Esophagus muscularis mucosa (tissue), 4 donors: ENCODE data around the gene MSL3. TPM values are rescaled to one million over a fixed set of nuclear protein-coding genes. Genes with fewer than 3 reads are reported as not detected.
A peak's percentile ranks its signal among the peaks of the same experiment; 100 is the strongest.

Experiments used
- DNase-seq: peaks from one replicate; pipeline ENCODE4 v3.0.0-alpha.2; 2017; ENCODE audit errors: extremely low spot score
- H3K27ac ChIP-seq, 4 donors: fragments of 200-600 bp; sonication (generic); replicated peaks in 1 of 4; 1 replicate in 3 of 4; 2 replicates in 1 of 4; pipeline ENCODE4 v1.5.1; 2016 to 2019; ENCODE audit warnings: mild to moderate bottlenecking in 1 of 4
- H3K27me3 ChIP-seq, 4 donors: fragments of 200-600 bp; sonication (generic); one replicate each; pipeline versions ENCODE4 v1.5.1 to v1.6.0; 2016 to 2019
- H3K36me3 ChIP-seq, 4 donors: fragments of 200-600 bp; sonication (generic); one replicate each; pipeline ENCODE4 v1.5.1; 2016 to 2019
- H3K4me1 ChIP-seq, 4 donors: fragments of 200-600 bp; sonication (generic); one replicate each; pipeline ENCODE4 v1.5.1; 2016 to 2019
- H3K4me3 ChIP-seq, 4 donors: fragments of 200-600 bp; sonication (generic); 1 replicate in 2 of 4; 2 replicates in 2 of 4; pipeline ENCODE4 v1.5.1; 2016 to 2019; ENCODE audit warnings: mild to moderate bottlenecking in 4 of 4, moderate library complexity in 1 of 4
- H3K9me3 ChIP-seq, 4 donors: fragments of 200-600 bp; sonication (generic); 1 replicate in 3 of 4; 2 replicates in 1 of 4; pipeline ENCODE4 v1.5.1; 2016 to 2019
- EP300 ChIP-seq: sonication (generic); formaldehyde crosslinking; IDR thresholded peaks from one replicate; pipeline ENCODE4 v1.6.1; 2017; ENCODE audit warnings: antibody characterized with exemption
- POLR2A ChIP-seq: fragments of 450-650 bp; IDR thresholded peaks from one replicate; pipeline ENCODE4 v1.6.1; 2017; ENCODE audit warnings: antibody characterized with exemption, moderate library complexity, mild to moderate bottlenecking, low read depth
- POLR2AphosphoS5 ChIP-seq, 2 donors: sonication (generic); formaldehyde crosslinking; IDR thresholded peaks; one replicate each; pipeline ENCODE4 v1.6.1; 2017; ENCODE audit warnings: antibody characterized with exemption in 2 of 2
- WGBS: methylation state at CpG from one replicate; pipeline ENCODE4 v1.1.5; 2018; 5-methylcytosine and 5-hydroxymethylcytosine counted together
- intact Hi-C: fragments of 100-400 bp; cut with DNase I; formaldehyde crosslinking; loops from one replicate; pipeline ENCODE4 v1.15.1; 2023
- total RNA-seq, 4 donors: library from RNA; depleted of rRNA; stranded (reverse); fragments of >200 nt; gene quantifications; one replicate each; pipeline versions ENCODE4 v1.1.0 to v1.2.1, GENCODE V29; 2016
- TF ChIP-seq, protein P1 (sequence below), 3 experiments: fragments of 200-600 bp in 2 of 3; fragments of 450-650 bp in 1 of 3; sonication (generic) in 2 of 3; IDR thresholded peaks; one replicate each; pipeline ENCODE4 v1.5.1; 2017 to 2019; ENCODE audit warnings: antibody characterized with exemption in 3 of 3, mild to moderate bottlenecking in 2 of 3, moderate library complexity in 1 of 3

Gene MSL3
- total RNA-seq, 4 donors from 2014 or later = 21.0 to 32.0 (median 24.5) TPM

DNA sequence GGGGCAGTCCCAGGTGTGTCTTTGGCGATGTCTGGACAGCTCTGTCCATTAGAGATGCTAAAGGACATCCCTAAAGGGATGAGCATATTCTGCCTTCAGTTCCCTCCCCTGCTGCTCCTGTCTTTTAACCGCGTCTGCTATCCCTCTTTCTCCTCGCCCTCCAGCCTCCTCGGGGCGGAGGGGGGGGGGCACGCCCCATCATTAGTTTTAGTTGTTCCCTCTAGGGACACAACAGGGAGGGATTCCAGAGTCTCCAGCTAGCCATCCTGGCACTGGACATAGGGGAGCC lies 1.1 kb downstream of the MSL3 start:
- no peaks in the 10 kb centered on the region for H3K27me3 ChIP-seq

DNA sequence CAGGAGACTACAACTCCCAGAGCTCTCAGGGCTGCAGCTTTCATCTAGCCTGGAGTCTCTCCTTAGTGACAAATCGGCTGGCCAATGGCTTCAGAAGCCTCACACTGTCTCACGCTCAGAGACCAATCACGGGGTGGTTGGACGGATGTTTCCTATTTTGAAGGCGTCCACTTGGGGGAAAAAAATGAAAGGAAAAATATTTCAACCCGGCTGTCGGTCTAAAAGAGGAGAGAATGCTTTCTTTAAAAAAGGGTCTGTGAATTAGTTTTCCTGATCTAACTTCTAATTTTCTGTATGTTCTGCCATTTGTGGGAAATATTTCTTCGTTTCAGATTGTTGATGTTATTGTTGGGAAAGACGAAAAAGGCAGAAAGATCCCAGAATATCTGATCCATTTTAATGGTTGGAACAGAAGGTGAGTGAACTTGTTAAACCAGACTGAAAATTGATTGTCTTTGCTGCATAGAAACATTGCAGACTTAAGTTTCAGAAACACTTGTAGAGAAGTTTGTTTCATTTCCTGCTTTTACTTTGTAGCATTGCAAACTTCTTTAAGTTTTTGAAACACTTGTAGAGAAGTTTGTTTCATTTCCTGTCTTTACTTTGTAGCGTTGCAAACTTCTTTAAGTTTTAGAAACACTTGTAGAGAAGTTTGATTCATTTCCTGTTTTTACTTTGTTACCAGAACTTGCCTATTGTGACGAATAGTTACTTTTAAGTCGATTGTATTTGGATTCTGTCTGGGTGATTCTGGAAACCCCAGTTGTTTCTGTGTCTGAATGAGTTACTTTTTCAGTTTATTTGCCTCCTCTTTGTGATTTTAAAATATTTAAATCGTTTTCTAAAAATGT lies 1.6 kb downstream of the MSL3 start:
- WGBS = 27% methylated on average over 13 of the region's 13 CpGs
- Histone ChIP-seq H3K27ac (peak overlapping the region; percentile 87 to 90 (median 90)), H3K9me3 (no peaks in the 10 kb centered on the region), H3K4me3 (peak overlapping the region; percentile 66 to 78 (median 68)), H3K27me3 (no peaks in the 10 kb centered on the region), H3K4me1 (peaks cover 9 to 20% (median 16%) of the 10 kb centered on the region in 4 donors), H3K36me3 (peaks cover 9 to 40% (median 29%) of the 10 kb centered on the region in 4 donors)
- intact Hi-C loops = no loop called here
- peak; percentile 92 for DNase-seq
- no peak for TF ChIP-seq POLR2A
- TF ChIP-seq, protein P1, sequence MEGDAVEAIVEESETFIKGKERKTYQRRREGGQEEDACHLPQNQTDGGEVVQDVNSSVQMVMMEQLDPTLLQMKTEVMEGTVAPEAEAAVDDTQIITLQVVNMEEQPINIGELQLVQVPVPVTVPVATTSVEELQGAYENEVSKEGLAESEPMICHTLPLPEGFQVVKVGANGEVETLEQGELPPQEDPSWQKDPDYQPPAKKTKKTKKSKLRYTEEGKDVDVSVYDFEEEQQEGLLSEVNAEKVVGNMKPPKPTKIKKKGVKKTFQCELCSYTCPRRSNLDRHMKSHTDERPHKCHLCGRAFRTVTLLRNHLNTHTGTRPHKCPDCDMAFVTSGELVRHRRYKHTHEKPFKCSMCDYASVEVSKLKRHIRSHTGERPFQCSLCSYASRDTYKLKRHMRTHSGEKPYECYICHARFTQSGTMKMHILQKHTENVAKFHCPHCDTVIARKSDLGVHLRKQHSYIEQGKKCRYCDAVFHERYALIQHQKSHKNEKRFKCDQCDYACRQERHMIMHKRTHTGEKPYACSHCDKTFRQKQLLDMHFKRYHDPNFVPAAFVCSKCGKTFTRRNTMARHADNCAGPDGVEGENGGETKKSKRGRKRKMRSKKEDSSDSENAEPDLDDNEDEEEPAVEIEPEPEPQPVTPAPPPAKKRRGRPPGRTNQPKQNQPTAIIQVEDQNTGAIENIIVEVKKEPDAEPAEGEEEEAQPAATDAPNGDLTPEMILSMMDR (IDR thresholded peaks at IDR 0.05) = peak in 2 of 3 experiments; percentile 6 to 15
- no peak for TF ChIP-seq EP300
- peak in 1 of 2 donors; percentile 63 for TF ChIP-seq POLR2AphosphoS5 (IDR thresholded peaks at IDR 0.05)

More for the DNA sequence above, 1.1 kb downstream of the MSL3 start:
- 15% methylated on average over 5 of the region's 7 CpGs for WGBS
- no peak for DNase-seq
- H3K36me3 ChIP-seq = peaks cover 9 to 35% (median 24%) of the 10 kb centered on the region in 4 donors
- TF ChIP-seq POLR2A (no peak), POLR2AphosphoS5 (IDR thresholded peaks at IDR 0.05) (peak in 1 of 2 donors; percentile 30)
- peaks cover 9 to 20% (median 16%) of the 10 kb centered on the region in 4 donors for H3K4me1 ChIP-seq
- H3K27ac ChIP-seq = peak overlapping the region; percentile 87 to 90 (median 90)
- no peaks in the 10 kb centered on the region for H3K9me3 ChIP-seq
- intact Hi-C loops = no loop called here
- peak overlapping the region; percentile 66 to 78 (median 68) for H3K4me3 ChIP-seq

DNA sequence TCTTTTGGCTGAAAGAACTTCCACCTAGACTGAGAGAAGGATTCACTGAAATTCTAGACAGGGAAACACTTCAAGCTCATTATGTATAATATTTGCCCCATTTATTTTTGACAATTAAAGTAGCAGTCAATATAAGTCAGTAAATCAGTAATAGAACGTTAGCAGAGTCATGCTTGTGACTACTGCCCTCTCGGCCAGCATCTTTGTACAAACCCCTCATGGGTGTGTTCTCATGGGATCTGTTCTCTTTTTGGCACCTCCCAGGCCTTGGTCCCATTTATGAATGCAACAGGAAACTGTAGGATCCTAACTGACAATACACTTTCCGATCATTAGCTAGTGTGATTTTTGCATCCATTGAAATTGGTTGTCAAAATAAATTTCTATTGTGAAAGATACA lies 2.9 kb downstream of the MSL3 start:
- H3K4me3 ChIP-seq = no peak overlapping the region
- H3K4me1 ChIP-seq = peaks cover 9 to 20% (median 16%) of the 10 kb centered on the region in 4 donors
- TF ChIP-seq POLR2A = no peak
- no peak for TF ChIP-seq EP300
- TF ChIP-seq POLR2AphosphoS5 (IDR thresholded peaks at IDR 0.05) = no peak
- TF ChIP-seq, protein P1 (IDR thresholded peaks at IDR 0.05) = no peak
- intact Hi-C loops = no loop called here
- no peak overlapping the region for H3K27ac ChIP-seq
- peaks cover 14 to 53% (median 42%) of the 10 kb centered on the region in 4 donors for H3K36me3 ChIP-seq
- no peak for DNase-seq
- H3K9me3 ChIP-seq = no peaks in the 10 kb centered on the region
- 64% methylated on average over 3 of the region's 3 CpGs for WGBS
- H3K27me3 ChIP-seq = no peaks in the 10 kb centered on the region

DNA sequence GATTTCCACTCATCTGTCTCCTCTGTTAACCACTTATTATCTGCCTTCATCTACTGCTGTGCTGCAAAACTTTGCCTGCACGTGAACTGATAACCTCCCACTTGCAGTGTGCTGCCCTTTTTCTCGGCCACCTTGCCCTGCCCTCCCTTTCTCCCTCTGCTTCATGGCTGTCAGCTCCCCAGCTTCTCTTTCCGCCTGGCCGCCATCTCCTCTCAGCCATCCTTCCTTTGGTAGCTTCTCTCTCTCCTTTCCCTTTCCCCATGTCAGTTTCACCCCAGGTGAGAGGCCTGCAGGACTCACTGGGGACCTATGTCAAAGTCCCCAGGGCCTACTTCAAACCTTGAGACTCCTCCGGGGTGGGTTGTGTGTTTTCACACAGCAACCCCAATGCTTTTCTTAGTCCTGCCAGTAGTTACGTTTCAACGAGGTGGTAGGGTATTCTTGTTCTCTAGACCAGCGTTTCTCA lies 6.6 kb downstream of the MSL3 start:
- intact Hi-C loops = loop anchor here (5.0 kb wide), 1 partner anchor 37 kb away; no protein-coding TSS in a partner anchor
- no peak for TF ChIP-seq EP300
- DNase-seq = no peak
- Histone ChIP-seq H3K27ac (no peak overlapping the region), H3K36me3 (peaks cover 14 to 85% (median 60%) of the 10 kb centered on the region in 4 donors), H3K27me3 (no peaks in the 10 kb centered on the region), H3K4me1 (peaks cover 0 to 12% (median 11%) of the 10 kb centered on the region in 4 donors), H3K9me3 (no peaks in the 10 kb centered on the region), H3K4me3 (no peak overlapping the region)
- 75% methylated on average over 8 of the region's 8 CpGs for WGBS

DNA sequence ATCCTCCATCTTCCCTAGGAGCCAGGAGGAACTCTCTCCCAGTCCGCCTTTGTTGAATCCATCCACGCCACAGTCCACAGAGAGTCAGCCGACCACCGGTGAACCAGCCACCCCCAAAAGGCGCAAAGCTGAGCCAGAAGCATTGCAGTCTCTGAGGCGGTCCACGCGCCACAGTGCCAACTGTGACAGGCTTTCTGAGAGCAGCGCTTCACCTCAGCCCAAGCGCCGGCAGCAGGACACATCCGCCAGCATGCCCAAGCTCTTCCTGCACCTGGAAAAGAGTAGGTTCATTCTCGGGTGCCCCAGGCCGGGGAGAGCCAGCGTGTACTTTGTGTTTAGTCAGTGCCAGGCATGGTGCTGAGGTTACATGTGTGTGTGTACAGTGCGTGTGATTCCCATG lies 7.4 kb downstream of the MSL3 start:
- Histone ChIP-seq H3K27me3 (no peaks in the 10 kb centered on the region), H3K4me3 (no peak overlapping the region), H3K9me3 (no peaks in the 10 kb centered on the region), H3K4me1 (peaks cover 0 to 8% (median 7%) of the 10 kb centered on the region in 4 donors), H3K36me3 (peaks cover 14 to 87% (median 60%) of the 10 kb centered on the region in 4 donors), H3K27ac (no peak overlapping the region)
- DNase-seq = no peak
- TF ChIP-seq POLR2AphosphoS5 (IDR thresholded peaks at IDR 0.05) (no peak), POLR2A (no peak), EP300 (no peak)
- TF ChIP-seq, protein P1 (IDR thresholded peaks at IDR 0.05) = no peak
- intact Hi-C loops = loop anchor here (5.0 kb wide), 1 partner anchor 38 kb away; no protein-coding TSS in a partner anchor
- 81% methylated on average over 11 of the region's 16 CpGs for WGBS
